ENCODE measurements around the gene RGSL1. TPM values are rescaled to one million over a fixed set of nuclear protein-coding genes. Genes with fewer than 3 reads are reported as not detected.

RGSL1 gene
- total and polyA plus RNA-seq, 9 donors: 0.43 TPM; not detected in 8

GRCh38 chr1:182564406-182565004 lies 114.6 kb downstream of the RGSL1 start:
- Histone ChIP-seq H3K27ac (ENCODE audit: low read length) (no peak overlapping the region), H3K9me3 (replicated peaks; ENCODE audit: control insufficient read depth, low read depth, low read length) (no peaks in the 10 kb centered on the region), H3K4me1 (ENCODE audit: control insufficient read depth, insufficient read depth, low read length) (no peaks in the 10 kb centered on the region), H3K36me3 (ENCODE audit: control insufficient read depth, insufficient read depth, low read length) (no peaks in the 10 kb centered on the region), H3K27me3 (ENCODE audit: control insufficient read depth, insufficient read depth, low read length) (no peaks in the 10 kb centered on the region), H3K4me3 (ENCODE audit: low read length) (no peak overlapping the region)
- no CpG with 5 or more reads among the region's 2 CpGs for WGBS (ENCODE audit: insufficient coverage)
- DNase-seq: no peak

GRCh38 chr1:182565537-182565936 lies 115.6 kb downstream of the RGSL1 start:
- no CpG with 5 or more reads among the region's 3 CpGs for WGBS (ENCODE audit: insufficient coverage)
- Histone ChIP-seq H3K9me3 (replicated peaks; ENCODE audit: control insufficient read depth, low read depth, low read length) (no peaks in the 10 kb centered on the region), H3K36me3 (ENCODE audit: control insufficient read depth, insufficient read depth, low read length) (no peaks in the 10 kb centered on the region), H3K4me3 (ENCODE audit: low read length) (no peak overlapping the region), H3K27me3 (ENCODE audit: control insufficient read depth, insufficient read depth, low read length) (no peaks in the 10 kb centered on the region), H3K4me1 (ENCODE audit: control insufficient read depth, insufficient read depth, low read length) (no peaks in the 10 kb centered on the region), H3K27ac (ENCODE audit: low read length) (no peak overlapping the region)
- no peak for DNase-seq

GRCh38 chr1:182567629-182568028 lies 117.7 kb downstream of the RGSL1 start:
- Histone ChIP-seq H3K36me3 (ENCODE audit: control insufficient read depth, insufficient read depth, low read length) (no peaks in the 10 kb centered on the region), H3K27ac (ENCODE audit: low read length) (no peak overlapping the region), H3K4me1 (ENCODE audit: control insufficient read depth, insufficient read depth, low read length) (no peaks in the 10 kb centered on the region), H3K4me3 (ENCODE audit: low read length) (no peak overlapping the region), H3K27me3 (ENCODE audit: control insufficient read depth, insufficient read depth, low read length) (no peaks in the 10 kb centered on the region), H3K9me3 (replicated peaks; ENCODE audit: control insufficient read depth, low read depth, low read length) (no peaks in the 10 kb centered on the region)
- 100% methylated on average over 1 of the region's 5 CpGs for WGBS (ENCODE audit: insufficient coverage)
- DNase-seq: no peak

GRCh38 chr1:182568647-182569284 lies 118.8 kb downstream of the RGSL1 start:
- H3K27ac ChIP-seq (ENCODE audit: low read length): no peak overlapping the region
- H3K9me3 ChIP-seq (replicated peaks; ENCODE audit: control insufficient read depth, low read depth, low read length): no peaks in the 10 kb centered on the region
- H3K36me3 ChIP-seq (ENCODE audit: control insufficient read depth, insufficient read depth, low read length): no peaks in the 10 kb centered on the region
- DNase-seq: no peak
- no peaks in the 10 kb centered on the region for H3K4me1 ChIP-seq (ENCODE audit: control insufficient read depth, insufficient read depth, low read length)
- H3K27me3 ChIP-seq (ENCODE audit: control insufficient read depth, insufficient read depth, low read length): no peaks in the 10 kb centered on the region
- 38% methylated on average over 1 of the region's 3 CpGs for WGBS (ENCODE audit: insufficient coverage)
- no peak overlapping the region for H3K4me3 ChIP-seq (ENCODE audit: low read length)

- Histone ChIP-seq H3K9me3 (replicated peaks; ENCODE audit: control insufficient read depth, low read depth, low read length) (no peaks in the 10 kb centered on the region), H3K27me3 (ENCODE audit: control insufficient read depth, insufficient read depth, low read length) (no peaks in the 10 kb centered on the region), H3K36me3 (ENCODE audit: control insufficient read depth, insufficient read depth, low read length) (peaks cover 2% of the 10 kb centered on the region), H3K27ac (ENCODE audit: low read length) (no peak overlapping the region), H3K4me3 (ENCODE audit: low read length) (no peak overlapping the region), H3K4me1 (ENCODE audit: control insufficient read depth, insufficient read depth, low read length) (no peaks in the 10 kb centered on the region)
- DNase-seq: no peak
- 86% methylated on average over 6 of the region's 6 CpGs for WGBS (ENCODE audit: insufficient coverage)
Observed at GRCh38 chr1:182569939-182570610, 120.1 kb downstream of the RGSL1 start.

- Histone ChIP-seq H3K36me3 (ENCODE audit: control insufficient read depth, insufficient read depth, low read length) (peaks cover 5% of the 10 kb centered on the region), H3K27me3 (ENCODE audit: control insufficient read depth, insufficient read depth, low read length) (no peaks in the 10 kb centered on the region), H3K4me1 (ENCODE audit: control insufficient read depth, insufficient read depth, low read length) (no peaks in the 10 kb centered on the region), H3K27ac (ENCODE audit: low read length) (no peak overlapping the region), H3K4me3 (ENCODE audit: low read length) (no peak overlapping the region), H3K9me3 (replicated peaks; ENCODE audit: control insufficient read depth, low read depth, low read length) (no peaks in the 10 kb centered on the region)
- DNase-seq: no peak
- no CpG with 5 or more reads among the region's 2 CpGs for WGBS (ENCODE audit: insufficient coverage)
Observed at GRCh38 chr1:182570611-182570970, 120.6 kb downstream of the RGSL1 start.

- no peak overlapping the region for H3K27ac ChIP-seq (ENCODE audit: low read length)
- 87% methylated on average over 3 of the region's 4 CpGs for WGBS (ENCODE audit: insufficient coverage)
- no peaks in the 10 kb centered on the region for H3K4me1 ChIP-seq (ENCODE audit: control insufficient read depth, insufficient read depth, low read length)
- no peak for DNase-seq
- peaks cover 6% of the 10 kb centered on the region for H3K36me3 ChIP-seq (ENCODE audit: control insufficient read depth, insufficient read depth, low read length)
- H3K27me3 ChIP-seq (ENCODE audit: control insufficient read depth, insufficient read depth, low read length): no peaks in the 10 kb centered on the region
- no peaks in the 10 kb centered on the region for H3K9me3 ChIP-seq (replicated peaks; ENCODE audit: control insufficient read depth, low read depth, low read length)
- H3K4me3 ChIP-seq (ENCODE audit: low read length): no peak overlapping the region
Observed at GRCh38 chr1:182574156-182574555, 124.2 kb downstream of the RGSL1 start.

- H3K36me3 ChIP-seq (ENCODE audit: control insufficient read depth, insufficient read depth, low read length): peaks cover 11% of the 10 kb centered on the region
- WGBS (ENCODE audit: insufficient coverage): 60% methylated on average over 1 of the region's 3 CpGs
- H3K4me3 ChIP-seq (ENCODE audit: low read length): no peak overlapping the region
- no peaks in the 10 kb centered on the region for H3K4me1 ChIP-seq (ENCODE audit: control insufficient read depth, insufficient read depth, low read length)
- DNase-seq: no peak
- H3K27ac ChIP-seq (ENCODE audit: low read length): no peak overlapping the region
- no peaks in the 10 kb centered on the region for H3K27me3 ChIP-seq (ENCODE audit: control insufficient read depth, insufficient read depth, low read length)
- H3K9me3 ChIP-seq (replicated peaks; ENCODE audit: control insufficient read depth, low read depth, low read length): no peaks in the 10 kb centered on the region
Observed at GRCh38 chr1:182575540-182576149, 125.7 kb downstream of the RGSL1 start.

GRCh38 chr1:182580736-182581135 lies 130.8 kb downstream of the RGSL1 start:
- WGBS (ENCODE audit: insufficient coverage): 43% methylated on average over 1 of the region's 2 CpGs
- peaks cover 11% of the 10 kb centered on the region for H3K36me3 ChIP-seq (ENCODE audit: control insufficient read depth, insufficient read depth, low read length)
- H3K9me3 ChIP-seq (replicated peaks; ENCODE audit: control insufficient read depth, low read depth, low read length): no peaks in the 10 kb centered on the region
- DNase-seq: no peak
- H3K27me3 ChIP-seq (ENCODE audit: control insufficient read depth, insufficient read depth, low read length): no peaks in the 10 kb centered on the region
- no peak overlapping the region for H3K27ac ChIP-seq (ENCODE audit: low read length)
- H3K4me3 ChIP-seq (ENCODE audit: low read length): no peak overlapping the region
- H3K4me1 ChIP-seq (ENCODE audit: control insufficient read depth, insufficient read depth, low read length): no peaks in the 10 kb centered on the region

- no peak overlapping the region for H3K4me3 ChIP-seq (ENCODE audit: low read length)
- H3K9me3 ChIP-seq (replicated peaks; ENCODE audit: control insufficient read depth, low read depth, low read length): peaks cover 3% of the 10 kb centered on the region
- no peaks in the 10 kb centered on the region for H3K4me1 ChIP-seq (ENCODE audit: control insufficient read depth, insufficient read depth, low read length)
- DNase-seq: no peak
- H3K27ac ChIP-seq (ENCODE audit: low read length): no peak overlapping the region
- H3K27me3 ChIP-seq (ENCODE audit: control insufficient read depth, insufficient read depth, low read length): no peaks in the 10 kb centered on the region
- 86% methylated on average over 2 of the region's 4 CpGs for WGBS (ENCODE audit: insufficient coverage)
- peaks cover 6% of the 10 kb centered on the region for H3K36me3 ChIP-seq (ENCODE audit: control insufficient read depth, insufficient read depth, low read length)
Observed at GRCh38 chr1:182584746-182585145, 134.8 kb downstream of the RGSL1 start.

Measured in muscle of leg (tissue), 11 donors.